ENCODE measurements around the gene ARHGAP5.

The ARHGAP5 gene

GRCh38 chr14:32109676-32110547 is 32.8 kb downstream of the ARHGAP5 start (continued):
- TF ChIP-seq CSRNP3 (CRISPR knock-in tag; IDR thresholded peaks at IDR 0.05) (no peak), ARNTL (CRISPR knock-in tag; IDR thresholded peaks at IDR 0.05; ENCODE audit: borderline replicate concordance, low read depth) (no peak)

DNA sequence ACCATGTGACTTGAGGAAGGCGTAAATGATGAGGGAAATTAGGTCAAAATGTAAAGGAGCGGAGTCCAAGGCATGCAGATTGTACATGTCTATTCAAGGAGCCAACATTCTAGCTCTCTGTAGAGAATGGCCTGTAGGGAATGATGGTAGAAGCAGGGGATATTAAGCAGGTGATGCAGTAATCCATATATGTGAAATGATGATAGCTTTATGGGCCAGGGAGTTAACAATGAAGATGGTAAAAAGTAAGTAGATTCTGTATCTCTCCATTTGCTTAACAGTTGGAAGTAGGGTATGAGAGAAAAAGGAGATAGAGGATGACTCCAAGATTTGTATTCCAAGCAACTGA is 33.4 kb downstream of the ARHGAP5 start:
- ATAC-seq = no peak
- TF ChIP-seq ESRRG (CRISPR knock-in tag; IDR thresholded peaks at IDR 0.05) (no peak), TOX (CRISPR knock-in tag; IDR thresholded peaks at IDR 0.05; ENCODE audit: borderline replicate concordance) (no peak), OSR1 (CRISPR knock-in tag; IDR thresholded peaks at IDR 0.05) (no peak), RARB (CRISPR knock-in tag; IDR thresholded peaks at IDR 0.05) (no peak), ZNF8 (CRISPR knock-in tag; IDR thresholded peaks at IDR 0.05) (no peak), CSRNP3 (CRISPR knock-in tag; IDR thresholded peaks at IDR 0.05) (no peak), ARNTL (CRISPR knock-in tag; IDR thresholded peaks at IDR 0.05; ENCODE audit: borderline replicate concordance, low read depth) (no peak), ZNF70 (CRISPR knock-in tag; IDR thresholded peaks at IDR 0.05) (no peak), ZFP3 (CRISPR knock-in tag; IDR thresholded peaks at IDR 0.05) (no peak), CSDC2 (CRISPR knock-in tag; IDR thresholded peaks at IDR 0.05) (no peak), ZNF565 (CRISPR knock-in tag; conservative IDR thresholded peaks at IDR 0.05; ENCODE audit: low read depth) (no peak)
- TF ChIP-seq, protein P1, sequence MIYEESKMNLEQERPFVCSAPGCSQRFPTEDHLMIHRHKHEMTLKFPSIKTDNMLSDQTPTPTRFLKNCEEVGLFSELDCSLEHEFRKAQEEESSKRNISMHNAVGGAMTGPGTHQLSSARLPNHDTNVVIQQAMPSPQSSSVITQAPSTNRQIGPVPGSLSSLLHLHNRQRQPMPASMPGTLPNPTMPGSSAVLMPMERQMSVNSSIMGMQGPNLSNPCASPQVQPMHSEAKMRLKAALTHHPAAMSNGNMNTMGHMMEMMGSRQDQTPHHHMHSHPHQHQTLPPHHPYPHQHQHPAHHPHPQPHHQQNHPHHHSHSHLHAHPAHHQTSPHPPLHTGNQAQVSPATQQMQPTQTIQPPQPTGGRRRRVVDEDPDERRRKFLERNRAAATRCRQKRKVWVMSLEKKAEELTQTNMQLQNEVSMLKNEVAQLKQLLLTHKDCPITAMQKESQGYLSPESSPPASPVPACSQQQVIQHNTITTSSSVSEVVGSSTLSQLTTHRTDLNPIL (CRISPR knock-in tag; IDR thresholded peaks at IDR 0.05; ENCODE audit: low read depth) = no peak
- TF ChIP-seq, protein P2, sequence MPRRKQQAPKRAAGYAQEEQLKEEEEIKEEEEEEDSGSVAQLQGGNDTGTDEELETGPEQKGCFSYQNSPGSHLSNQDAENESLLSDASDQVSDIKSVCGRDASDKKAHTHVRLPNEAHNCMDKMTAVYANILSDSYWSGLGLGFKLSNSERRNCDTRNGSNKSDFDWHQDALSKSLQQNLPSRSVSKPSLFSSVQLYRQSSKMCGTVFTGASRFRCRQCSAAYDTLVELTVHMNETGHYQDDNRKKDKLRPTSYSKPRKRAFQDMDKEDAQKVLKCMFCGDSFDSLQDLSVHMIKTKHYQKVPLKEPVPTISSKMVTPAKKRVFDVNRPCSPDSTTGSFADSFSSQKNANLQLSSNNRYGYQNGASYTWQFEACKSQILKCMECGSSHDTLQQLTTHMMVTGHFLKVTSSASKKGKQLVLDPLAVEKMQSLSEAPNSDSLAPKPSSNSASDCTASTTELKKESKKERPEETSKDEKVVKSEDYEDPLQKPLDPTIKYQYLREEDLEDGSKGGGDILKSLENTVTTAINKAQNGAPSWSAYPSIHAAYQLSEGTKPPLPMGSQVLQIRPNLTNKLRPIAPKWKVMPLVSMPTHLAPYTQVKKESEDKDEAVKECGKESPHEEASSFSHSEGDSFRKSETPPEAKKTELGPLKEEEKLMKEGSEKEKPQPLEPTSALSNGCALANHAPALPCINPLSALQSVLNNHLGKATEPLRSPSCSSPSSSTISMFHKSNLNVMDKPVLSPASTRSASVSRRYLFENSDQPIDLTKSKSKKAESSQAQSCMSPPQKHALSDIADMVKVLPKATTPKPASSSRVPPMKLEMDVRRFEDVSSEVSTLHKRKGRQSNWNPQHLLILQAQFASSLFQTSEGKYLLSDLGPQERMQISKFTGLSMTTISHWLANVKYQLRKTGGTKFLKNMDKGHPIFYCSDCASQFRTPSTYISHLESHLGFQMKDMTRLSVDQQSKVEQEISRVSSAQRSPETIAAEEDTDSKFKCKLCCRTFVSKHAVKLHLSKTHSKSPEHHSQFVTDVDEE (CRISPR knock-in tag; IDR thresholded peaks at IDR 0.05) = no peak
- TF ChIP-seq, protein P3, sequence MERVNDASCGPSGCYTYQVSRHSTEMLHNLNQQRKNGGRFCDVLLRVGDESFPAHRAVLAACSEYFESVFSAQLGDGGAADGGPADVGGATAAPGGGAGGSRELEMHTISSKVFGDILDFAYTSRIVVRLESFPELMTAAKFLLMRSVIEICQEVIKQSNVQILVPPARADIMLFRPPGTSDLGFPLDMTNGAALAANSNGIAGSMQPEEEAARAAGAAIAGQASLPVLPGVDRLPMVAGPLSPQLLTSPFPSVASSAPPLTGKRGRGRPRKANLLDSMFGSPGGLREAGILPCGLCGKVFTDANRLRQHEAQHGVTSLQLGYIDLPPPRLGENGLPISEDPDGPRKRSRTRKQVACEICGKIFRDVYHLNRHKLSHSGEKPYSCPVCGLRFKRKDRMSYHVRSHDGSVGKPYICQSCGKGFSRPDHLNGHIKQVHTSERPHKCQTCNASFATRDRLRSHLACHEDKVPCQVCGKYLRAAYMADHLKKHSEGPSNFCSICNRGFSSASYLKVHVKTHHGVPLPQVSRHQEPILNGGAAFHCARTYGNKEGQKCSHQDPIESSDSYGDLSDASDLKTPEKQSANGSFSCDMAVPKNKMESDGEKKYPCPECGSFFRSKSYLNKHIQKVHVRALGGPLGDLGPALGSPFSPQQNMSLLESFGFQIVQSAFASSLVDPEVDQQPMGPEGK (CRISPR knock-in tag; IDR thresholded peaks at IDR 0.05; ENCODE audit: borderline replicate concordance) = no peak

DNA sequence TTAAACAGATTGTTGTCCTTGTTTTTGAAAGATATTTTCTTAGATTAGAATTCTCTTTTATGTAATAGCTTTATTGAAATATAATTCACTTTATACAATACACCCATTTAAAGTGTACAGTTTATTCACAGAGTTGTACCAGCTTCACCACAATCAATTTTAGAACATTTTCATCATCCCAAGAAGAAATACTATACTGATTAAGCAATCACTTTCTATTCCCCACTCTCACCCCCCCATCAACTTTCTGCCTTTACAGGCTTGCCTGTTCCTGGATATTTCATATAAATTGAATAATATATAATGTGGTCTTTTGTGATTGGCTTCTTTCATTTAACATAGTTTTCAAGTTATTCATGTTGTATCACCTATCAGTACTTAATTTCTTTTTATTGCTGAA is 44.4 kb downstream of the ARHGAP5 start:
- ATAC-seq = no peak
- TF ChIP-seq ZFP3 (CRISPR knock-in tag; IDR thresholded peaks at IDR 0.05) = no peak
- TF ChIP-seq GLIS3 (CRISPR knock-in tag; IDR thresholded peaks at IDR 0.05) = no peak
- TF ChIP-seq, protein P1 (CRISPR knock-in tag; IDR thresholded peaks at IDR 0.05; ENCODE audit: low read depth) = no peak
- no peak for TF ChIP-seq RARB (CRISPR knock-in tag; IDR thresholded peaks at IDR 0.05)
- no peak for TF ChIP-seq ESRRG (CRISPR knock-in tag; IDR thresholded peaks at IDR 0.05)
- TF ChIP-seq PPARA (CRISPR knock-in tag; IDR thresholded peaks at IDR 0.05; ENCODE audit: borderline replicate concordance) = no peak
- TF ChIP-seq CSRNP3 (CRISPR knock-in tag; IDR thresholded peaks at IDR 0.05) = no peak
- no peak for TF ChIP-seq CSDC2 (CRISPR knock-in tag; IDR thresholded peaks at IDR 0.05)
- no peak for TF ChIP-seq ZFP30 (CRISPR knock-in tag; IDR thresholded peaks at IDR 0.05)
- TF ChIP-seq, protein P2 (CRISPR knock-in tag; IDR thresholded peaks at IDR 0.05) = no peak
- TF ChIP-seq POU6F1 (CRISPR knock-in tag; IDR thresholded peaks at IDR 0.05; ENCODE audit: borderline replicate concordance, low read depth) = no peak
- TF ChIP-seq ZNF565 (CRISPR knock-in tag; conservative IDR thresholded peaks at IDR 0.05; ENCODE audit: low read depth) = no peak

All from SK-N-SH treated with all-trans-retinoic acid at 6 μM for 48 hours (cell line).